ENCODE results near the gene JAG1.

JAG1 gene

DNA sequence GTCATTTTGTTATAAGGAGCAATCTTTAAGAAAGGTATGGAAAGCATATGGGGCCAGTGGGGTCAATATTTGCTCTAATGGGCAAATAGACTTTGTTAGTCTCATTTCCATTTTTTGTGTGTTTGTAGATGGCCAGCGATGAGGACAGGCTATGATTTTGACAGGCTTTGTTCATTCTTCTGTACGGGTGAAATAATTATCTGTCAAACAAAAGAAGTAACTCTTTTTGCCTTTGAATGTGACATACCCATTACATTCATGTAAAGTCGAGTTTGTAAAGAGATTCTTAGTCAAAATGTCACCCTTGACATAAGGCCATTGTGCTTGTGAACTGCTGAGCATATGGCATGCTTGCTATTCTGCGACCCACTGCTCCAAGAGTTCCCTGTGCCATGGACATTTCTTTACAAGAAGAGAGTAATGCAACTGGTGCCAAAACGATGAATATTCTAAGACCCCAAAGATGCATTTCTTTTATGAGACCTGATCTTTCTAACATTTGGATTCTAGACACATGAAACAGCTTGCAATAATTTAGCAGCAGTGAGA, 38.2 kb upstream of the JAG1 start:
- no peak overlapping the region for H3K4me3 ChIP-seq (ENCODE audit: low read depth, low read length)
- no peak for TF ChIP-seq POLR2A (IDR thresholded peaks at IDR 0.05; ENCODE audit: extremely low read depth, insufficient read length)
- TF ChIP-seq, protein P1, sequence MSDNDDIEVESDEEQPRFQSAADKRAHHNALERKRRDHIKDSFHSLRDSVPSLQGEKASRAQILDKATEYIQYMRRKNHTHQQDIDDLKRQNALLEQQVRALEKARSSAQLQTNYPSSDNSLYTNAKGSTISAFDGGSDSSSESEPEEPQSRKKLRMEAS (IDR thresholded peaks at IDR 0.05; ENCODE audit: low read depth, low read length), result no peak
- TF ChIP-seq, protein P2, sequence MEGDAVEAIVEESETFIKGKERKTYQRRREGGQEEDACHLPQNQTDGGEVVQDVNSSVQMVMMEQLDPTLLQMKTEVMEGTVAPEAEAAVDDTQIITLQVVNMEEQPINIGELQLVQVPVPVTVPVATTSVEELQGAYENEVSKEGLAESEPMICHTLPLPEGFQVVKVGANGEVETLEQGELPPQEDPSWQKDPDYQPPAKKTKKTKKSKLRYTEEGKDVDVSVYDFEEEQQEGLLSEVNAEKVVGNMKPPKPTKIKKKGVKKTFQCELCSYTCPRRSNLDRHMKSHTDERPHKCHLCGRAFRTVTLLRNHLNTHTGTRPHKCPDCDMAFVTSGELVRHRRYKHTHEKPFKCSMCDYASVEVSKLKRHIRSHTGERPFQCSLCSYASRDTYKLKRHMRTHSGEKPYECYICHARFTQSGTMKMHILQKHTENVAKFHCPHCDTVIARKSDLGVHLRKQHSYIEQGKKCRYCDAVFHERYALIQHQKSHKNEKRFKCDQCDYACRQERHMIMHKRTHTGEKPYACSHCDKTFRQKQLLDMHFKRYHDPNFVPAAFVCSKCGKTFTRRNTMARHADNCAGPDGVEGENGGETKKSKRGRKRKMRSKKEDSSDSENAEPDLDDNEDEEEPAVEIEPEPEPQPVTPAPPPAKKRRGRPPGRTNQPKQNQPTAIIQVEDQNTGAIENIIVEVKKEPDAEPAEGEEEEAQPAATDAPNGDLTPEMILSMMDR (IDR thresholded peaks at IDR 0.05; ENCODE audit: low read depth, low read length), result no peak
- no peak for TF ChIP-seq MYC (IDR thresholded peaks at IDR 0.05; ENCODE audit: low read depth, low read length)
- no peak for DNase-seq (ENCODE audit: low read depth)

DNA sequence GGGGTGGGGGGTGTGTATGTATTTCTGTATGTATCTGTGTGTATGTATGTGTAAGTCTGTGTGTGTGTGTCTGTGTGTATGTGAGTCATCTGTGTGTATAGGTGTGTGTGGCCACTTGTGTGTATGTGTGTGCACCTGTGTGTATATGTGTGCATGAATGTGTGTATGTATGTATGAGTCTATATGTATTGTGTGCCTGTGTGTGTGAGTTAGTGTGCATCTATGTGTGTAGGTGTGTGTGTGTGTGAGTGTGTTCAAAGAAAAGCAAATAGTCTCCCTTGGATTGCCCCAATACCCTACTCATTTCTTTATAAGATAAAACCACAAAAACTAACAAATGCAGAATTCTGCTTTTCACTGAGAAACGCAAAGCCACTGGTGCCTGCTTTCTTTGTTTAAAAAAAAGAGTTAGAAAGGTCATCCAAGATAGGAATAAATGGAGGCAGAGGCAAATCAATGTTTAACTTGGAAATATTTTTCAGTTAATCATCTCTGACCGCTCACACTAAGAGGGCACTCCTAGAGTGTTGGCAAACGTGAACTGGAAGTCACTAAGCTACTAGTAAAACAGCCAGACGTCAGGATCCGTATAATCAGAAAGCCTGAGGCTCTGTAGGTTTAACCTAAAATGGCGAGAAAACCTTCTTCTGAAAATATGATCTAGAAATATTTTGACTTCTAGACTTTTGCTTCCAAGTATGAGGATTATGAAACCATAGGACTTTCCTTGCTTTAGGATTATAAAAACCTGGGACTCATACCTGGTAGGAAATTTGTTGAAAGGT, 37.4 kb upstream of the JAG1 start:
- DNase-seq (ENCODE audit: low read depth), result no peak
- TF ChIP-seq MYC (IDR thresholded peaks at IDR 0.05; ENCODE audit: low read depth, low read length) (no peak), POLR2A (IDR thresholded peaks at IDR 0.05; ENCODE audit: extremely low read depth, insufficient read length) (no peak)
- TF ChIP-seq, protein P2 (IDR thresholded peaks at IDR 0.05; ENCODE audit: low read depth, low read length), result no peak
- TF ChIP-seq, protein P1 (IDR thresholded peaks at IDR 0.05; ENCODE audit: low read depth, low read length), result no peak
- H3K4me3 ChIP-seq (ENCODE audit: low read depth, low read length), result no peak overlapping the region

DNA sequence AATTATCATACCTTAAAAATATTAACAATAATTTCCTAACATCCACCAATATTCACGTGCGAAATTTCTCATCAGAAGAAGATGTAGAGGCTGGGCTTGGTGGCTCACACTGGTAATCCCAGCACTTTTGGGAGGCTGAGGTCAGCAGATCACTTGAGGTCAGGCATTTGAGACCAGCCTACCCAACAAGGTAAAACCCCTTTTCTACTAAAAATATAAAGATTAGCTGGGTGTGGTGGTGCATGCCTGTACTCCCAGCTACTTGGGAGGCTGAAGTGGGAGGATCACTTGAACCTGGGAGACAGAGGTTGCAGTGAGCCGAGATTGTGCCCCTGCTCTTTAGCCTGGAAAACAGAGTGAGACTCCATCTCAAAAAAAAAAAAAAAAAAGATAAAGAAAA, 36.1 kb upstream of the JAG1 start:
- H3K4me3 ChIP-seq (ENCODE audit: low read depth, low read length), result no peak overlapping the region
- TF ChIP-seq, protein P2 (IDR thresholded peaks at IDR 0.05; ENCODE audit: low read depth, low read length), result no peak
- no peak for TF ChIP-seq POLR2A (IDR thresholded peaks at IDR 0.05; ENCODE audit: extremely low read depth, insufficient read length)
- TF ChIP-seq, protein P1 (IDR thresholded peaks at IDR 0.05; ENCODE audit: low read depth, low read length), result no peak
- TF ChIP-seq MYC (IDR thresholded peaks at IDR 0.05; ENCODE audit: low read depth, low read length), result no peak
- DNase-seq (ENCODE audit: low read depth), result no peak

DNA sequence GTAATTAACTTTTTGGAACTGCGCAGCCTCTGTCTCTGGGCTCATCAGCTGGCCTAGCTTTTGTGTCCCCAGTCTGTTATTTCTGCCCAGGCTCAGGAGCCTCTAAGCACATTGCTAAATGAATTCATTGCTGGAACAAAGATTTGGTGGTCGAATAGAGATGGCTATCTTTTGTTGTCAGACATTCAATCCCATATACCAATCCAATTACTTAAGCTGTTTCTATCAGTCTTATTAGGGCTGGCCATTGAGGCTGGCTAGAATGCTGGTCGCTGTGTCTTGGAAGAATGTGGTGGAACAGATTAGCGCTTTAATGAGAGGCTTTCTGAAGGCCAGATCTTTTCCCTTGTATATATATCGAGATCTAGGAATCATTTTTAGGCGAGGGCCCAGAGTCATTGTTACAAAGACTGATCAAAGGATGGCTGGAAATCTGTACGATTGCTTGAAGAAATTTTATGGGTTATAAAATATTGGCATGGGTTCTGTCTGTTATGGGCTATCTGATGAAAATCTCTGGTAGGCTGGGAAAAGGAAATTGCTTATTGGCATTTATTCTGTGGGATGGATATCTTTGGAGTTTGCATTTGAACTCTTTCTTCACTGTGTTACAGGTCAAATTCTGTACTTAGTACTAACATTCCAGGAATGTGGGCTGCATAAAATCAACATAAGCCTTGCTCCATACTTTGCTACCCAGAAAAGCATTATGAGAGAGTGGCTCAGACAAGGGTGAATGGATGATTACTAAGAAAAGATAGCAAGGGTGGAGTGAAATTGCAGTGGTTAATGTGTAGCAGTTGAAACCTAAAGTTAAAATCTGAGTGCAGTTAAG, 34.8 kb upstream of the JAG1 start:
- TF ChIP-seq MYC (IDR thresholded peaks at IDR 0.05; ENCODE audit: low read depth, low read length) (no peak), POLR2A (IDR thresholded peaks at IDR 0.05; ENCODE audit: extremely low read depth, insufficient read length) (no peak)
- TF ChIP-seq, protein P2 (IDR thresholded peaks at IDR 0.05; ENCODE audit: low read depth, low read length), result no peak
- TF ChIP-seq, protein P1 (IDR thresholded peaks at IDR 0.05; ENCODE audit: low read depth, low read length), result no peak
- no peak for DNase-seq (ENCODE audit: low read depth)
- no peak overlapping the region for H3K4me3 ChIP-seq (ENCODE audit: low read depth, low read length)

DNA sequence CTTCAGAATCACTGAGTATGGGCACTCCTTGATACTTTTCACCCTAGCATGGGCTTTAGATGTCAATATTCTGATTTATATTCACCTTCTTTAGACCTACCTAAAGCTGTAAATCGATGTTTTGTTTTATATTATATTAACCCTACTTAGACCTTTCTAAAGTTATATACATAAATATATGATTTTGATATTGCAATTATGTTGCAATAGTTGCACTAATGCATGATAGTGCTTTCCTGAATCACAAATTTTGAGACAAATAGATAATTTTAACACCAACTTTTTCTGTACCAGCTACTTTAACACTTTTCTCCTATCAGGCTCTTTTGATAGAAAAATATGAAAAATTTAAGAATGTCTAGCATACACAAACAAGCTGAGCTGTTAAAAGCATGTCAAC, 34.0 kb upstream of the JAG1 start:
- H3K4me3 ChIP-seq (ENCODE audit: low read depth, low read length), result no peak overlapping the region
- DNase-seq (ENCODE audit: low read depth), result no peak

More for the DNA sequence above, 34.0 kb upstream of the JAG1 start:
- TF ChIP-seq POLR2A (IDR thresholded peaks at IDR 0.05; ENCODE audit: extremely low read depth, insufficient read length), result no peak
- TF ChIP-seq, protein P1 (IDR thresholded peaks at IDR 0.05; ENCODE audit: low read depth, low read length), result no peak
- no peak for TF ChIP-seq MYC (IDR thresholded peaks at IDR 0.05; ENCODE audit: low read depth, low read length)
- TF ChIP-seq, protein P2 (IDR thresholded peaks at IDR 0.05; ENCODE audit: low read depth, low read length), result no peak

All from NB4 (cell line).